ENCODE results near the gene DOK3. TPM values are rescaled to one million over a fixed set of nuclear protein-coding genes. Genes with fewer than 3 reads are reported as not detected.

Gene DOK3
- total and polyA plus RNA-seq, 12 donors: 0.74 to 11.4 (median 2.3) TPM

DNA sequence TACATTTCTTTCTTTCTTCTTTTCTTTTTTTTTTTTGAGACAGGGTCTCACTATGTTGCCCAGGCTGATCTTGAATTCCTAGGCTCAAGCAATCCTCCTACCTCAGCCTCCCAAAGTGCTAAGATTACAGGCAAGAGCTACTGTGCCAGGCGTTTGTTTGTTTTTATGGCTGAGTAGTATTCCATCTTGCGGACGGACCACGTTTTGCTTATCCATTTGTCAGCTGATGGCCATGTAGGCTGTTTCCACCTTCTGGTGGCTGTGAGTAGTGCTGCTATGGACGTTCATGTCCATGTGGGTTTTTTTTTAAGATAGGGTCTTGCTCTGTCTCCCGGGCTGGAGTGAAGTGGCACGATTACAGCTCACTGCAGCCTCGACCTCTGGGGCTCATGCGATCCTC lies 2.5 kb downstream of the DOK3 start:
- Histone ChIP-seq H3K9me3 (no peaks in the 10 kb centered on the region), H3K27ac (peak overlapping the region in 1 of 10 donors; percentile 97), H3K4me3 (peak overlapping the region in 1 of 10 donors; percentile 70), H3K36me3 (peaks cover 0 to 70% (median 14%) of the 10 kb centered on the region in 9 donors), H3K4me1 (peaks cover 0 to 42% (median 0%) of the 10 kb centered on the region in 9 donors), H3K27me3 (no peaks in the 10 kb centered on the region)
- WGBS, 2 donors: 84 to 86% methylated on average over 9 of the region's 9 CpGs
- DNase-seq: no peak
- intact Hi-C loops (cut with DNase I): loop anchor here in 1 of 10 donors (10.0 kb wide), 1 partner anchor 192 kb away; the partner anchor contains the start of gene MXD3
- no peak for ATAC-seq
- TF ChIP-seq CTCF (IDR thresholded peaks at IDR 0.05): peak in 1 of 9 donors; percentile 29

DNA sequence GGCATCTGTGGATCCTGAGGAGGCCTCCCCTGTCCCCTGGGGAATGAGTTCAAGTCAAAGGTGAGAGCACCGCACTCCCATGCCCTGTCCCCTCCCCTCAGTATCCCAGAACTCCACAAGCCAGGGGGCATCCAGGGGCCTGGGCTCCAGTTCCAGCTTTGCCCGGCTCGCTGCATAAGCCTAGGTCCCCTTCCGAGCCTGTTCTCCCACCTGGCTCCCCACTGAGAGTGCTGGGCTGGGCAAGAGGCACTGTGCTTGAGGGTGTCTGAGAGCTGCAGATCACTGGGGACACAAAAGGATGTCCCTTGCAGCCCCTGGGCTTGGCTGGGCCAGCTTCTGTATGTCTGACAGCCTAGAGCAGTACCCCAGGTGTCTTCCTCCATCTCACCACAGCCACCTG lies 4.6 kb downstream of the DOK3 start:
- DNase-seq: no peak
- intact Hi-C loops (cut with DNase I): loop anchor here in 1 of 10 donors (10.0 kb wide), 1 partner anchor 190 kb away; the partner anchor contains the start of gene MXD3
- no peak overlapping the region for H3K27ac ChIP-seq
- H3K4me3 ChIP-seq: no peak overlapping the region
- no peak for ATAC-seq
- peaks cover 0 to 49% (median 0%) of the 10 kb centered on the region in 9 donors for H3K36me3 ChIP-seq
- no peaks in the 10 kb centered on the region for H3K9me3 ChIP-seq
- H3K27me3 ChIP-seq: no peaks in the 10 kb centered on the region
- H3K4me1 ChIP-seq: peaks cover 0 to 44% (median 13%) of the 10 kb centered on the region in 9 donors
- no peak for TF ChIP-seq CTCF (IDR thresholded peaks at IDR 0.05)
- WGBS, 2 donors: 95% methylated on average over 4 of the region's 4 CpGs

- H3K27ac ChIP-seq: no peak overlapping the region
- 93 to 94% methylated on average over 47 of the region's 47 CpGs for WGBS, 2 donors
- H3K36me3 ChIP-seq: peaks cover 0 to 48% (median 0%) of the 10 kb centered on the region in 9 donors
- intact Hi-C loops (cut with DNase I): loop anchor here in 4 of 10 donors (5.0 to 10.0 kb wide), 5 partner anchors 47 to 190 kb away; partner anchors contain the start of gene MXD3 (in 1 of the 4)
- H3K27me3 ChIP-seq: no peaks in the 10 kb centered on the region
- peak in 1 of 2 donors; percentile 10 for DNase-seq
- ATAC-seq: no peak
- peaks cover 0 to 38% (median 13%) of the 10 kb centered on the region in 9 donors for H3K4me1 ChIP-seq
- no peak for TF ChIP-seq CTCF (IDR thresholded peaks at IDR 0.05)
- H3K4me3 ChIP-seq: no peak overlapping the region
- H3K9me3 ChIP-seq: no peaks in the 10 kb centered on the region
Observed at GRCh38 chr5:177504086-177505056, 5.3 kb downstream of the DOK3 start.

DNA sequence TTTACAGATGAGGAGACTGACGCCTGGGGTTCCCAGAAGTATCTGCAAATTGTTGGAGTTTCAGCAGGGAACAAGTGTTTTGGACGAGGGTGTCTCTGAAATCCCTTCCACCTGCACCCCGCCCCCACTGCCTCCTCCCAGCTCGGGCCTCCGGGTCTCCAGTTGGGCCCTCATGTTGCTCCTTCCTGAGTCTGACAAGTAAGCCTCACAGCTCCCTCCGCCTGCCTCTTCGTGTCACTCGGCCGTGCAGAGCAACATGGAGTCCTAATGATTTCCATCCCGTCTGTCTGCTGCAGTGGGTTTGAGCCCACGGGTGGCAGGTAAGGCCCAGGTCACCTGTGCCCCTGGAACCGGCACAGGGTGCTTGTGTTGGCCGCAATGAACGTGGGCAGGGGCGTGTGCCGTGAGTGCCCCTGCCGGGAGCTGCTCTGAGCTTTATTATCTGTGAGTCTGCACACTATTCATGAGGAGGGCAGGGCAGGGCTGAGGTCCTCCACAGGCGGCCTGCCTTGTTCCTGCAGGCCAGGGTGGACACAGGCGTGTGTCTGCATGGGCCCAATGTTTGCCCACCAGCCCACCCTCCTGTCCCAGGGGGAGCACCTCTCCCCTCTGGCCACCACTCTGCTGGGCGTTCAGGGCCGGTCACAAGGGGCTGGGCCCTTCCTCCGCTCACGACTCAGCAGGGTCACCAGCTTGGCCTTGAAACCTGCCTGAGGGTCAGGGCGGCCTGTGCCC lies 6.1 kb downstream of the DOK3 start:
- no peak overlapping the region for H3K4me3 ChIP-seq
- DNase-seq: peak in 1 of 2 donors; percentile 13
- peaks cover 0 to 39% (median 16%) of the 10 kb centered on the region in 9 donors for H3K4me1 ChIP-seq
- H3K9me3 ChIP-seq: no peaks in the 10 kb centered on the region
- no peak overlapping the region for H3K27ac ChIP-seq
- no peak for ATAC-seq
- H3K36me3 ChIP-seq: peaks cover 0 to 48% (median 0%) of the 10 kb centered on the region in 9 donors
- no peaks in the 10 kb centered on the region for H3K27me3 ChIP-seq
- TF ChIP-seq CTCF (IDR thresholded peaks at IDR 0.05): no peak
- intact Hi-C loops (cut with DNase I): loop anchor here in 5 of 10 donors (2.0 to 10.0 kb wide), 6 partner anchors 46 to 189 kb away; partner anchors contain the start of gene MXD3 (in 1 of the 5)
- WGBS, 2 donors: 91 to 93% methylated on average over 24 of the region's 24 CpGs

Data from heart right ventricle (tissue), 16 donors.